ENCODE results near the gene CYTH4. TPM values are rescaled to one million over a fixed set of nuclear protein-coding genes. Genes with fewer than 3 reads are reported as not detected.

CYTH4 gene
- total and polyA plus RNA-seq, 2 donors (not counting 3 experiments of a cell fraction or from before 2014, with no cell fraction given), result 0.06 TPM; not detected in 1

DNA sequence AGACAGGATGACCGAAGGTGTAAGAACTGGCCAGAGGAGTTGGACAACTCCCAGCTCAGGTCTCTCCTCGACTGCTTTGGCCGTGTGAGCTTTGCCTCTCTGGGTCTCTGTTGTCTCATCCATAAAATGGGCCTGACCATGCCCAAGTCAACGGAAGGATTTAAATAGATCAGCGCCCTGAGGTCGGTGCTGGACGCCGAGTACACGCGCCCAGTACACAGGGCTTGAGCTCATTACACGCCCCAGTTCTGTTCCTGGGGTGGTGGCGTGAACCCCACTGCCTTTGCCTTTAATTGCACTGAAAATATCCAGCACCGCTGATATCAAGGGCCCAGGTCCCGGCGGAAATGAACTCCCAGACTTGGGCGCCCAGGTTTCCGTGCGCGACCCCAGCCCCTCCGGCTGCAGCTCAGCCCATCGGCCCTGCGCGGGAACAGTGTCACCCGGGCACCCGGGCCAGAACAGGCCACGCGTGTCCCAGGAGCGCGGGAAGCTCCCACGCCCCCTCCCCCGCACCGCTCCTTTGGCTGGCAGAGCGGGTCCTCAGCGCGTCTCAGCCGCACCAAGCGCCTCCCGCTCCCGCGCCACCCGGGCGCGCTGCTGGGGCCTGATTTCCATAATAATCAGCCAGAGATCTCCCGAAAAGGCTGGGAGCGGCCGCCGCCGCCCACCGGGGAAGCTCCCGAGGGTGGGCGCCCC lies 42.2 kb downstream of the CYTH4 start:
- no peak overlapping the region for H2AFZ ChIP-seq (ENCODE audit: low read depth, low read length)
- ChIA-PET CTCF (interaction anchor here (0.6 to 2.8 kb wide), 9 partner anchors 7 to 131 kb away, joined by 3 to 25 read pairs (median 3); no protein-coding TSS in a partner anchor), POLR2A (no interaction called here)
- FAIRE-seq (no peak), DNase-seq (ENCODE audit: low read depth, low spot score) (no peak)
- no peak overlapping the region for H3K27ac ChIP-seq (ENCODE audit: insufficient read depth, low read depth, low read length)
- BruUV-seq (replicated peaks), result no TSS peak
- peaks cover 0 to 5% of the 10 kb centered on the region in 2 experiments for H3K27me3 ChIP-seq (ENCODE audit: control insufficient read depth in 2 of 2, insufficient read depth in 2 of 2, low read length in 2 of 2)
- H3K9me1 ChIP-seq (replicated peaks; ENCODE audit: control insufficient read depth, extremely low read depth, insufficient read depth, low read length), result no peaks in the 10 kb centered on the region
- H3K4me2 ChIP-seq (ENCODE audit: insufficient read depth, low read length), result no peak overlapping the region
- H3K4me3 ChIP-seq (replicated peaks in 1 of 3; ENCODE audit: insufficient read depth in 1 of 3, low read depth in 1 of 3, low read length in 3 of 3), result no peak overlapping the region
- H3K36me3 ChIP-seq (ENCODE audit: control insufficient read depth in 2 of 2, extremely low read depth in 1 of 2, insufficient read depth in 2 of 2, low read length in 2 of 2), result no peaks in the 10 kb centered on the region
- H3K4me1 ChIP-seq (ENCODE audit: control insufficient read depth, extremely low read depth, insufficient read depth, low read length), result peaks cover 29% of the 10 kb centered on the region
- TF ChIP-seq POLR2AphosphoS5 (IDR thresholded peaks at IDR 0.05; ENCODE audit: insufficient read depth, low read depth, low read length) (no peak), MYC (IDR thresholded peaks at IDR 0.05; ENCODE audit: low read depth, low read length) (no peak), FOS (IDR thresholded peaks at IDR 0.05; ENCODE audit: borderline replicate concordance, insufficient read depth, low read length) (no peak), GATA2 (IDR thresholded peaks at IDR 0.05; ENCODE audit: insufficient read depth, insufficient read length, low read depth, low read length) (no peak), POLR2A (IDR thresholded peaks at IDR 0.05; ENCODE audit: low read depth, low read length) (no peak), EZH2 (IDR thresholded peaks at IDR 0.05; ENCODE audit: borderline replicate concordance, low read depth, low read length, severe bottlenecking) (no peak), JUN (IDR thresholded peaks at IDR 0.05; ENCODE audit: borderline replicate concordance, insufficient read depth, insufficient read length, low read depth) (no peak)
- TF ChIP-seq, protein P1, sequence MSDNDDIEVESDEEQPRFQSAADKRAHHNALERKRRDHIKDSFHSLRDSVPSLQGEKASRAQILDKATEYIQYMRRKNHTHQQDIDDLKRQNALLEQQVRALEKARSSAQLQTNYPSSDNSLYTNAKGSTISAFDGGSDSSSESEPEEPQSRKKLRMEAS (IDR thresholded peaks at IDR 0.05; ENCODE audit: insufficient read depth, insufficient read length), result no peak
- TF ChIP-seq, protein P2, sequence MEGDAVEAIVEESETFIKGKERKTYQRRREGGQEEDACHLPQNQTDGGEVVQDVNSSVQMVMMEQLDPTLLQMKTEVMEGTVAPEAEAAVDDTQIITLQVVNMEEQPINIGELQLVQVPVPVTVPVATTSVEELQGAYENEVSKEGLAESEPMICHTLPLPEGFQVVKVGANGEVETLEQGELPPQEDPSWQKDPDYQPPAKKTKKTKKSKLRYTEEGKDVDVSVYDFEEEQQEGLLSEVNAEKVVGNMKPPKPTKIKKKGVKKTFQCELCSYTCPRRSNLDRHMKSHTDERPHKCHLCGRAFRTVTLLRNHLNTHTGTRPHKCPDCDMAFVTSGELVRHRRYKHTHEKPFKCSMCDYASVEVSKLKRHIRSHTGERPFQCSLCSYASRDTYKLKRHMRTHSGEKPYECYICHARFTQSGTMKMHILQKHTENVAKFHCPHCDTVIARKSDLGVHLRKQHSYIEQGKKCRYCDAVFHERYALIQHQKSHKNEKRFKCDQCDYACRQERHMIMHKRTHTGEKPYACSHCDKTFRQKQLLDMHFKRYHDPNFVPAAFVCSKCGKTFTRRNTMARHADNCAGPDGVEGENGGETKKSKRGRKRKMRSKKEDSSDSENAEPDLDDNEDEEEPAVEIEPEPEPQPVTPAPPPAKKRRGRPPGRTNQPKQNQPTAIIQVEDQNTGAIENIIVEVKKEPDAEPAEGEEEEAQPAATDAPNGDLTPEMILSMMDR (IDR thresholded peaks at IDR 0.05; ENCODE audit: extremely low read depth in 1 of 2, insufficient read depth in 1 of 2, low read depth in 1 of 2, low read length in 2 of 2), result no peak
- H3K79me2 ChIP-seq (ENCODE audit: control insufficient read depth, insufficient read depth, low read length), result no peaks in the 10 kb centered on the region
- no peaks in the 10 kb centered on the region for H4K20me1 ChIP-seq (replicated peaks; ENCODE audit: control insufficient read depth, extremely low read depth, insufficient read depth, low read length)
- intact Hi-C loops (cut with micrococcal nuclease), result no loop called here
- H3K9ac ChIP-seq (replicated peaks; ENCODE audit: extremely low read depth, insufficient read depth, low read length), result no peak overlapping the region
- H3K9me3 ChIP-seq (replicated peaks; ENCODE audit: control insufficient read depth, insufficient read depth, low read length), result no peaks in the 10 kb centered on the region
- dilution Hi-C loops (cut with MboI; ENCODE audit: extremely low pct_ligation_motif_present, low sequenced_read_pairs), result no loop called here

All from endothelial cell of umbilical vein (primary cell).